Kidney (tissue), 14 donors: ENCODE measurements around the gene RAB3IL1. TPM values are rescaled to one million over a fixed set of nuclear protein-coding genes. Genes with fewer than 3 reads are reported as not detected.

ENCODE experiments used
- DNase-seq, 5 donors: peaks; one replicate each; pipeline ENCODE4 v3.0.0-alpha.2; 2013 to 2020
- FAIRE-seq: peaks from 2 replicates; lab custom pipeline; 2012; peaks lifted over from hg19 to GRCh38; lab: Jason Lieb, UNC
- H3K27ac ChIP-seq, 2 donors: one replicate each; pipeline ENCODE4 v1.7.0; 2013; ENCODE audit warnings: low read depth in 2 of 2, low read length in 2 of 2, inconsistent platforms in 1 of 2
- H3K27me3 ChIP-seq: one replicate; pipeline ENCODE4 v1.7.1; 2013; ENCODE audit warnings: low read length, inconsistent platforms; ENCODE audit not compliant: control insufficient read depth, insufficient read depth
- H3K36me3 ChIP-seq, 3 donors: one replicate each; pipeline versions ENCODE4 v1.7.0 to v1.7.1; 2013; ENCODE audit warnings: low read length in 3 of 3, control low read depth in 1 of 3, inconsistent platforms in 1 of 3; ENCODE audit not compliant: insufficient read depth in 3 of 3, control insufficient read depth in 2 of 3
- H3K4me1 ChIP-seq, 3 donors: one replicate each; pipeline versions ENCODE4 v1.7.0 to v1.7.1; 2013; ENCODE audit warnings: low read length in 3 of 3, inconsistent platforms in 1 of 3, low read depth in 1 of 3; ENCODE audit not compliant: control insufficient read depth in 2 of 3, insufficient read depth in 2 of 3
- H3K4me3 ChIP-seq, 3 donors: one replicate each; pipeline versions ENCODE4 v1.7.0 to v1.8.1; 2013; ENCODE audit warnings: low read length in 3 of 3, control low read depth in 1 of 3, inconsistent platforms in 1 of 3
- H3K9ac ChIP-seq, 3 donors: one replicate each; pipeline versions ENCODE4 v1.7.0 to v1.7.1; 2013; ENCODE audit warnings: low read length in 3 of 3, control low read depth in 1 of 3, inconsistent platforms in 1 of 3
- H3K9me3 ChIP-seq, 3 donors: one replicate each; pipeline versions ENCODE4 v1.7.0 to v1.7.1; 2013; ENCODE audit warnings: low read length in 3 of 3, control low read depth in 1 of 3, inconsistent platforms in 1 of 3; ENCODE audit not compliant: control insufficient read depth in 2 of 3, insufficient read depth in 1 of 3
- CTCF ChIP-seq: IDR thresholded peaks from 3 replicates; pipeline ENCODE4 v1.5.1; 2012; ENCODE audit warnings: mild to moderate bottlenecking, moderate library complexity, borderline replicate concordance; ENCODE audit not compliant: insufficient read depth; ENCODE audit errors: extremely low read depth
- intact Hi-C: fragments of 100-400 bp; cut with DNase I; formaldehyde crosslinking; loops from one replicate; pipeline ENCODE4 v1.11.1; 2022
- polyA plus RNA-seq: library from polyadenylated mRNA; stranded (reverse); fragments of 350-450 nt; fragmentation: Illumina TruSeq; extraction: RNeasy Lipid Tissue Mini Kit (QIAGEN cat#74804); gene quantifications from one replicate; pipeline ENCODE4 v1.2.3, GENCODE V29; 2014; ENCODE audit warnings: low read depth, low replicate concordance; ENCODE audit not compliant: insufficient read depth
- total RNA-seq: library from RNA; stranded (reverse); fragmentation: NEBNext Ultra II Directional; extraction: Animal tissue kit (Norgen Biotek cat#: 25700); gene quantifications from one replicate; pipeline ENCODE4 v1.2.1, GENCODE V29; 2021
- donor health status: control.
- donor health status: control.
- donor health status: control.
- donor health status: control.
- donor health status: control.
- donor health status: DM: yes; HTN: yes; CAD: no.
- donor health status: Normal renal cell carcinoma (clear cell type).

RAB3IL1 gene
- total and polyA plus RNA-seq, 2 donors from 2014 or later: 14.6 to 27.8 TPM

- peak in 1 of 5 donors; percentile 47 for DNase-seq
- peaks cover 2 to 30% (median 17%) of the 10 kb centered on the region in 3 donors for H3K4me1 ChIP-seq
Measured at GRCh38 chr11:61962213-61963015, 45.0 kb upstream of the RAB3IL1 start.

DNA sequence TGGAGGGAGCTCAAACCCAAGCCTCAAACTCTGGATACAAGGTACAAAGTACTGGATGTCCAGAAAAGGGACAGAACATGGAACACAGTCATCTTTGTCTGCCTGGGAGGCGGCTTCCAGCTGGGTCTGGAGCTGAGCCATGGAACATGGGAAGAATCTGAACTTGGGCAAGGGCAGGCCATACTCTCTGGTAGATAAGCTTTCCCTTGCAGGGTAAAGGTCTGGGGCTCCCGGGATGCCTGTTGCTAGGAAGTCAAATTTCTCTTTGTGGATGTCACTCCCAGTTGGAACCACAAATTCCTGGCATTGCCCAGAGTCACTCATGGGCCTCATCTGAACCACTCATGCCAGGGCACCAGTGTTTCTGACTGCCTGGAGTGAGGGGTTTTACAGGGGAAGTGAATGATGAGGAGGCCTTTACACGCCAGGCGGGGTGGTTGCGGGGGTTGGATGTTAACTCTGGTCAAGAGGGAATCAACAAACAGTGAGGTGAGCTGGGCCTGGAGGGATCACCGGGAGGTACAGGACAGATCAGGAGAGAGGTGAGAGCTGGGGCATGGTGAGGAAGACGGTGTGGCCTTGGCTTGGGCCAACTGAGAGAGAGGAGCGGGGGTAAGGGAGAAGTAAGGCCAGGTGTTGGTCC is 44.3 kb upstream of the RAB3IL1 start:
- intact Hi-C loops: no loop called here
- no peaks in the 10 kb centered on the region for H3K27me3 ChIP-seq
- peak in 1 of 5 donors; percentile 88 for DNase-seq
- peaks cover 16 to 28% (median 22%) of the 10 kb centered on the region in 3 donors for H3K36me3 ChIP-seq
- peak overlapping the region; percentile 47 to 85 for H3K27ac ChIP-seq
- H3K4me1 ChIP-seq: peaks cover 2 to 30% (median 17%) of the 10 kb centered on the region in 3 donors
- no peak overlapping the region for H3K9ac ChIP-seq
- no peaks in the 10 kb centered on the region for H3K9me3 ChIP-seq
- no peak overlapping the region for H3K4me3 ChIP-seq
- FAIRE-seq: no peak
- TF ChIP-seq CTCF: no peak

More at GRCh38 chr11:61962213-61963015, 45.0 kb upstream of the RAB3IL1 start:
- no peak for TF ChIP-seq CTCF
- Histone ChIP-seq H3K4me3 (no peak overlapping the region), H3K27ac (peak overlapping the region; percentile 69 to 85), H3K27me3 (no peaks in the 10 kb centered on the region), H3K9ac (no peak overlapping the region), H3K36me3 (peaks cover 16 to 28% (median 22%) of the 10 kb centered on the region in 3 donors), H3K9me3 (no peaks in the 10 kb centered on the region)
- FAIRE-seq: no peak
- intact Hi-C loops: no loop called here

- peaks cover 16 to 25% (median 20%) of the 10 kb centered on the region in 3 donors for H3K36me3 ChIP-seq
- H3K4me3 ChIP-seq: no peak overlapping the region
- no peak for TF ChIP-seq CTCF
- DNase-seq: no peak
- peaks cover 2 to 32% (median 17%) of the 10 kb centered on the region in 3 donors for H3K4me1 ChIP-seq
- no peak for FAIRE-seq
- no peak overlapping the region for H3K27ac ChIP-seq
- no peaks in the 10 kb centered on the region for H3K9me3 ChIP-seq
- H3K9ac ChIP-seq: no peak overlapping the region
- intact Hi-C loops: no loop called here
- no peaks in the 10 kb centered on the region for H3K27me3 ChIP-seq
Measured at GRCh38 chr11:61960532-61960931, 43.2 kb upstream of the RAB3IL1 start.
